Transverse colon (tissue), 3 donors: Measurements from ENCODE around the gene CTSD.

Experiments used
- CTCF ChIP-seq, 5 experiments: fragments of 200-600 bp in 3 of 5; fragments of 450-650 bp in 2 of 5; sonication (generic) in 3 of 5; IDR thresholded peaks; 1 replicate in 2 of 5; 2 replicates in 3 of 5; pipeline ENCODE4 v1.5.1; 2016 to 2017; ENCODE audit warnings: antibody characterized with exemption in 5 of 5, inconsistent platforms in 3 of 5, mild to moderate bottlenecking in 2 of 5, moderate library complexity in 1 of 5
- EP300 ChIP-seq: sonication (generic); formaldehyde crosslinking; IDR thresholded peaks from one replicate; pipeline ENCODE4 v1.6.1; 2017; ENCODE audit warnings: antibody characterized with exemption, low read depth
- POLR2A ChIP-seq: fragments of 450-650 bp; IDR thresholded peaks from one replicate; pipeline ENCODE4 v1.6.1; 2016; ENCODE audit warnings: antibody characterized with exemption, mild to moderate bottlenecking, moderate library complexity

- TF ChIP-seq CTCF (IDR thresholded peaks at IDR 0.05) (no peak), POLR2A (no peak), EP300 (no peak)
These were observed 8.8 kb upstream of the CTSD start for GRCh38 chr11:1772270-1773130.
